MCF 10A (cell line): ENCODE measurements around the gene LRRC3. TPM values are rescaled to one million over a fixed set of nuclear protein-coding genes. Genes with fewer than 3 reads are reported as not detected.

Experiments
- BruUV-seq: library from RNA; stranded (reverse); fragments of 400-500 nt; replicated peaks from 2 replicates; lab custom pipeline; 2021; lab: Mats Ljungman, UMichigan
- CTCF ChIA-PET: fragments of 300-600 bp; sonication (Branson Sonifier 250); formaldehyde crosslinking; extraction: SDS; loops from one replicate; lab custom pipeline; 2021; ENCODE audit warnings: antibody characterized with exemption, inconsistent platforms; lab: Yijun Ruan, JAX
- POLR2A ChIA-PET: fragments of 300-600, 350-650 bp; sonication (Branson Sonifier 250); formaldehyde crosslinking; extraction: SDS; loops from one replicate; lab custom pipeline; 2020; ENCODE audit warnings: antibody characterized with exemption, inconsistent platforms; lab: Yijun Ruan, JAX
- DNase-seq: peaks from one replicate; pipeline ENCODE4 v3.0.0-alpha.2; 2018; ENCODE audit not compliant: unreplicated experiment
- H3K27ac Mint-ChIP-seq: one replicate; pipeline ENCODE4 v1.8.0; 2022; ENCODE audit warnings: mild to moderate bottlenecking, low read depth, mixed read lengths; ENCODE audit not compliant: unreplicated experiment
- H3K27me3 Mint-ChIP-seq: one replicate; pipeline ENCODE4 v1.8.0; 2022; ENCODE audit warnings: mixed read lengths; ENCODE audit not compliant: insufficient read depth, unreplicated experiment
- H3K36me3 Mint-ChIP-seq: one replicate; pipeline ENCODE4 v1.8.0; 2022; ENCODE audit warnings: mild to moderate bottlenecking, moderate library complexity, mixed read lengths; ENCODE audit not compliant: insufficient read depth, unreplicated experiment
- H3K4me1 Mint-ChIP-seq: one replicate; pipeline ENCODE4 v1.8.0; 2022; ENCODE audit warnings: mixed read lengths; ENCODE audit not compliant: insufficient read depth, unreplicated experiment
- H3K4me3 Mint-ChIP-seq: one replicate; pipeline ENCODE4 v1.8.0; 2022; ENCODE audit warnings: mild to moderate bottlenecking, moderate library complexity, mixed read lengths; ENCODE audit not compliant: unreplicated experiment
- H3K9me3 Mint-ChIP-seq: one replicate; pipeline ENCODE4 v1.8.0; 2022; ENCODE audit warnings: mixed read lengths; ENCODE audit not compliant: unreplicated experiment
- CTCF ChIP-seq: fragments of 200-600 bp; IDR thresholded peaks from one replicate; pipeline ENCODE4 v1.8.0; 2022; ENCODE audit warnings: antibody characterized with exemption, mild to moderate bottlenecking; ENCODE audit not compliant: unreplicated experiment
- intact Hi-C: fragments of 100-400 bp; cut with micrococcal nuclease; formaldehyde crosslinking; loops from 2 replicates; pipeline ENCODE4 v1.14.1; 2022
- total RNA-seq: library from RNA; stranded (reverse); gene quantifications from 2 replicates; pipeline ENCODE4 v1.2.3, GENCODE V29; 2022

Gene LRRC3
- total RNA-seq, 1 experiment from 2014 or later: not detected

- no TSS peak for BruUV-seq
- peaks cover 22% of the 10 kb centered on the region for H3K27me3 Mint-ChIP-seq
- POLR2A ChIA-PET: interaction anchor here (1.0 kb wide), 1 partner anchor 85 kb away, joined by 3 read pairs; no protein-coding TSS in a partner anchor
Observed at GRCh38 chr21:44496564-44497550, 41.5 kb downstream of the LRRC3 start.

GRCh38 chr21:44497703-44498126 lies 42.4 kb downstream of the LRRC3 start:
- H3K27ac Mint-ChIP-seq: no peak overlapping the region
- no peak for TF ChIP-seq CTCF
- H3K4me3 Mint-ChIP-seq: no peak overlapping the region
- peaks cover 22% of the 10 kb centered on the region for H3K27me3 Mint-ChIP-seq
- intact Hi-C loops: no loop called here
- H3K36me3 Mint-ChIP-seq: no peaks in the 10 kb centered on the region
- H3K4me1 Mint-ChIP-seq: no peaks in the 10 kb centered on the region
- ChIA-PET POLR2A (interaction anchor here (1.0 kb wide), 1 partner anchor 86 kb away, joined by 3 read pairs; no protein-coding TSS in a partner anchor), CTCF (no interaction called here)
- no peak for DNase-seq
- peaks cover 15% of the 10 kb centered on the region for H3K9me3 Mint-ChIP-seq
- BruUV-seq: no TSS peak

More at GRCh38 chr21:44496564-44497550, 41.5 kb downstream of the LRRC3 start:
- TF ChIP-seq CTCF: no peak
- Mint-ChIP-seq H3K4me1 (no peaks in the 10 kb centered on the region), H3K27ac (no peak overlapping the region), H3K4me3 (no peak overlapping the region), H3K36me3 (no peaks in the 10 kb centered on the region), H3K9me3 (peaks cover 23% of the 10 kb centered on the region)
- intact Hi-C loops: no loop called here
- CTCF ChIA-PET: interaction anchor here (0.6 to 0.8 kb wide), 2 partner anchors 245 to 305 kb away, joined by 3 to 4 read pairs; partner anchors contain the start of gene UBE2G2
- DNase-seq: no peak

GRCh38 chr21:44498280-44499210 lies 43.2 kb downstream of the LRRC3 start:
- DNase-seq: no peak
- intact Hi-C loops: no loop called here
- Mint-ChIP-seq H3K27ac (no peak overlapping the region), H3K4me3 (no peak overlapping the region), H3K27me3 (peaks cover 22% of the 10 kb centered on the region), H3K36me3 (no peaks in the 10 kb centered on the region), H3K4me1 (no peaks in the 10 kb centered on the region), H3K9me3 (peaks cover 7% of the 10 kb centered on the region)
- BruUV-seq: no TSS peak
- POLR2A ChIA-PET: interaction anchor here (0.7 kb wide), 1 partner anchor 865 kb away, joined by 3 read pairs; no protein-coding TSS in a partner anchor
- CTCF ChIA-PET: no interaction called here
- TF ChIP-seq CTCF: no peak
